Effector CD8-positive, alpha-beta T cell (primary cell): ENCODE results near the gene UBE2J1.

ENCODE experiments used
- DNase-seq: peaks from one replicate; lab custom pipeline; 2025; lab: John Stamatoyannopoulos, UW

Gene UBE2J1

DNA sequence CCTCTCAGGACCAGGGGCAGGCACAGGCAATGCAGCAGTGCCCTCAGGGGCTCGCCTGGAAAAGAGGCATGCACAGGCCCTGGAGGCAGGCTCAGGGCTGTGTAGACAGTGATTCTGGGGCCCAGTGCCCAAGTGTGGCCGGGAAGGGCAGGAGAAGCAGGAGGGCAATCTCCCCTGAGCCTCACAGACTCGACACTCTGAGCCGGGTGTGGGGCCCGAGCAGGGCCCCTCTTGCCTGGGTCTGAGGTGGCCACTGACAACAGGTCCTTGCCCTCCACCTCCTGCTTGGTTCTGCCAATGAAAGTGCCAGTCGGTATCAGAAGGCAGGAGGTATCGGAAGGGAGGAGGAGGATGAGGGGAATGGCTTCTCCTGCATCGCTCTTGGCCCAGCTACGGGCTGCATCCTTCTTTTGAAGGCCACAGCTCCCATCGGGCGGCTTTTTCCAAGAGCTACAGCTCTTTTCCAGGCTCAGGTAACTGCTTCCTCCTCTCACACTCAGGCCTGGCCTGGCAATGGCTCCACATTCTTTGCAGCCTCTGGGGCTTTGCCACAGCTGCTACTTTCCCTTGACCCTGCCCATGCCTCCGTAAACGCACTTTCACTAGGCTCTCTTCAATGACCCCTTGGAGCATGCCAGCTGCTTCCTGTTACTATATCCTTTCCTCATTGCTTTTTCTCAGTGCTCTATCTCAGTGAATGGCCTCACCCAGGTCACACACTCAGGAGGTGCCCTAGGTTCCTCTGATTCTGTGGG is 61.9 kb downstream of the UBE2J1 start:
- no peak for DNase-seq

DNA sequence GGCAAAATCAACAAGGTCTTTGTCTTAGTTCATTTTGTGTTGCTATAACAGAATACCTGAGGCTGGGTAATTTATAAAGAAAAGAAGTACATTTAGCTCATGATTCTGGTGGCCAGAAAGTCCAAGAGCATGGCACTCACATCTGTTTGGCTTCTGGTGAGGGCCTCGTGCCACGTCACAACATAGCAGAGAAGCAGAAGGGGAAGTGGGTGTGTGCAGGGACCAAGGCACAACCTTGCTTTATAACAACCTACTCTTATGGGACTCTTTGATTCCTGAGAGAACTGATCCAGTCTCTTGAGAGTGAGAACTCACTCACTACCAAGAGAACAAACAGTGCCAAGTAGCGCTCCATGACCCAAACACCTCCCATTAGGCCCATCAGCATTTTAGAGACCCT is 62.8 kb downstream of the UBE2J1 start:
- DNase-seq, result no peak

DNA sequence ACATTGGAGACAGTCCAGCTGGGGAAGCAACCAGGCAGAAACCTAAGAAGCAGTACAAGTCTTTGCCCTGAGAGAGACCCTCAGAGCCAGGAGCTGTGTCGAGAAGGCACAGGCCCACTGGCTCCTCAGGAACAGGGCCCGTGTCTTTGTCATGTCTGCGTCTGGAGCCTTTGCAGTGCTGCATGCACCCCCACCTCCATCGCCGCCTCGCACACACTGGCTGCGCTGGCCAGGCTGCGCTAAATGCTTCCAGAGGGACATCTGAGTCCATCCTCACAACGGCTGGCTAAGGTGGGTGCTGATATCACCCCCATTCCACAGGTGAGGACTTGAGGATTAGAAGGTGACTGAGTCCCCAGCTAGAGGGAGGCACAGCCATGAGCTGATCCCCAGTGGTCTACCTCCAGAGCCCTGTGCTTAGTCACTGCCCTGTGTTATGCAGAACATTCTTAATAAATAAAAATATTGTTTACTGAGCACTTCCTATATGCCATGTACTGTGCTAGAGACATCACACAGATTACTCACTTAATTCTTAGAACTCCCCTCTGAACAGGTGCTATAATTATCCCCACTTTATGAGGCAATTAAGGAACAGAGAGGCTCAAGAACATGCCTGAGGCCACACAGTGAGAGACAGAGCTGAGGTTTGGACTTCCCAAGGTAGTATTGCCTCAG is 65.0 kb downstream of the UBE2J1 start:
- DNase-seq, result no peak

DNA sequence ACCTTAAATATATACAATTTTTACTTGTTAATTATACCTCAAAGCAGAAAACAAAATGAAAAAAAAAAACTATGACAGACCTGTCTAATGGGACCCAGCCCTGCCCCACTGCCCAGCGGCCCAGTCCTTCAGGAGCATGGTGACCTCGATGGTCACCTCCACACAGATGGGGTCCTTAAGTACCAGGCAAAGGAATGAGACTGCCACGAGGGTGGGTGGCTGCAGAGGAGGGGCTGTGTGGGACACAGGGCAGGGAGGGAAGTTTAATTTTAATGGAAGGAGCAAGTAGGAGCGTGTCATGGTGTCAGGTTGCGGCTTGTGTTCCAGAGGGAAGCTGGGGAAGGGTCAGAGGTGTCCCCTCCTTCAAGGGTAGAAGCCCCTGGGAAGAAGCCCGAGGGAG is 66.0 kb downstream of the UBE2J1 start:
- no peak for DNase-seq

DNA sequence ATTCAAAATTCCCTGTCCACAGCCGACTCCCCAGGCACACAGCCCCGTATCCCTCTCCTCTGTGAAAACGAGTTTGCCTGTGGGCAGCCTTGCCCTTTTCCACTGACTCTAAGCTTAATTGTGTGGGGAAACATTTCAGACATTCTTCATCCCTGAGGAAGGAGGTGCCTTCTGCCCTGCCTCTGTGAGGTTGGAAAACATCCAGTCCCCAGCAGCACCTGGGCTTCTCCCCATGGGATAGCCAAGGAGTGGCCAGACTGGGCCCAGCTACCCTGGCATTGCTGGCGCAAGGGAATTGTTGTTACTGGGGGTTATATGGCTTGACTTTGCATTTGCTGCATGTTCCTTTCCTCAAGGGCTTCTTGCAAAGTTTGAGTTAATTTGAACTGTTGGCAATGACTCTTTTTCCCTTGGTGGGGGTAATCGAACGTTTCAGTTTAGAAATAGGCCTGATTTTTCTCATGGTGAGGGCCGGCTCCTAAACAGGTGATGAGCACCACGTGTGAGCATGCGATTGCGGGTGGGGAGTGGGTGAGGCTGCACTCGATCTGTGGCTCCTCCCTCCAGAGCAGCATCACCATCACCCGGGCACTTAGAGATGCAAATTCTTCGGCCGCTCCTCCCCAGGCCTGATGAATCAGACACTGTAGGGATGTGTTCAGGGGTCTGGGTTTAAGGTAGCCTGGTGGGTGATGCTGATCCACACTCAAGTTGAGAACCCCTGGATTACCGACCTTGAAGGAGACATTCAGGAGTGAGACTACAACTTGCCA is 67.4 kb downstream of the UBE2J1 start:
- no peak for DNase-seq

DNA sequence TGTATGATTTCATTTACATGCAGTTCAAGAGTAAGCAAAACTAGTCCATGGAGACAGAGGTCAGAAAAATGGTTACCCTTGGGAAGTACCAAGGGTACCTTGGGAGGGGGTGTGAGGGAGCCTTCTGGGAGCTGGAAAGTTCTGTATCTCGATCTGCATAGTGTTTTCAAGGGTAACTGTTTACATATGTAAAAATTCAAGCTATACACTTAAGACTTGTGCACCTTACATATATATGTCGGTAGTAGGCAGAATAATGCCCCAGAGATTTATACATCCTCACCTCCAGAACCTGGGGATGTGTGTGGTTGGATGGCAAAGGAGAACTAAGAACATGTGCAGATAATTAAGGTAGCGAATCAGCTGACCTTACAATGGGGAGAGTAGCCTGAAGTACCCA is 68.4 kb downstream of the UBE2J1 start:
- DNase-seq, result no peak

DNA sequence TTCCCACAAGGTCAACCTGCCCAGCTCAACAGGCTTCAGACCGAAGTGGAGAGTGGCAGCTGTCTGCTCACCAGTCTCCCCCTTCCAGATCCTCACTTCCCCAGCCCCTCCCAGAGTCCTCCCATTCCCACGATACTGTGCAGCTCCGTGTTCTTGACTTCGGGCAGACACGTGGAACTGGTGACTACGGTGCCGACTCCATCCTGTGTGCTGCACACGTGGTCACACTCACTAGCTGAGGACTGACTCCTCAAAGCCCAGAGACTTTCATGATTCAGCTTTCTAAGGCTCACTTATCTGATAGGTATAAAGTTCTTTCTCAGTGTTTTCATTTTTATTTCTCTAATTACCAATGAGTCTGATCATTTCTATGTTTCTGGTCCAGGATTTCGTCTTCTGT is 69.8 kb downstream of the UBE2J1 start:
- DNase-seq, result no peak

DNA sequence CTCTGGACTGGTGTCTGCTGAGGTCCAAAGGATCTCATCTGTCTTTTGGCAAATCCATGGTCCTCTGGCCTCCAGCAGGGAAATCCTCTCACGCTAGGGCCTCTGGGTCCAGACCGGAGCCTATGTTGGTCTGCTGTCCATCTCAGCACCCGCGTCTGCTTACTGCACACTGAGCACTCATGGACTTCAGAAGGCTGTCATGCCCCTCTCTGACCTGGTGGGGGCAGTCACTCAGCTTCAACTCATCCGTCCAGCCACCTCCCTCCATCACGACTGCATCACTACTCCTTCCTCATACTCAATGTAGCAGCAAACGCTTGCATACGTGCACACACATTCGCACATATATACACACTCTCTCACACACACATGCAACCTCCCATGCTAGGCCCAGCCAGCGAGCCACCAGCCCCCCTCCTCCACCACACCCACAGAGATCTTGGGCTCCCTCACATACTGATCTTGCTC is 70.7 kb downstream of the UBE2J1 start:
- no peak for DNase-seq

DNA sequence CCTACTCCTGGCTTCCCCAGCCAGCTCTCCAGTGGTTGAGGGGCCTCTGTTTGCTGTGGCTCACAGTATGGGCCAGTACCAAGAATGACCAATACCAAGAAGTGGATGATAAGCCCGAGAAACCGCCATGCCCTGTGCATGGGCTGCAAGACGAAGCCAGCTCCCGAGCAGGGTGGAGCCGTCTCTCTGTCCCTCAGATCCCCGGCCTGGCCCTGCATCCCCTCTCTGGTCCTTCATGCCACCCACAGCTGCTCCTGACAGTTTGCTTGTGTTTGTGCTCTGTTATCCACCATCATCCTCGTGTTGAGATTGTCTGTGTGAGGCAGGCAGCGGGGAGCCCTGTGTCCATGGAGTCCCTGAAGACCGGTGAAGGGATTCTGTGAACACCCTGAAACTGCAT is 73.6 kb downstream of the UBE2J1 start:
- DNase-seq, result no peak
